H1 (cell line): ENCODE data around the gene PIF1. TPM values are rescaled to one million over a fixed set of nuclear protein-coding genes. Genes with fewer than 3 reads are reported as not detected.

ENCODE experiments used
- CTCF ChIA-PET: fragments of 300-600 bp; sonication (Branson Sonifier 250); formaldehyde crosslinking; loops from one replicate; lab custom pipeline; 2021; ENCODE audit not compliant: partially characterized antibody; lab: Charles Lee
- POLR2A ChIA-PET: fragments of 300-600 bp; sonication (Branson Sonifier 250); formaldehyde crosslinking; loops from one replicate; lab custom pipeline; 2021; ENCODE audit warnings: inconsistent platforms; ENCODE audit not compliant: partially characterized antibody; lab: Charles Lee
- DNase-seq, 2 experiments: peaks; one replicate each; pipeline versions ENCODE4 v3.0.0 to v3.0.0-alpha.2; 2010 to 2022; ENCODE audit warnings: low spot score in 2 of 2, low read depth in 1 of 2, mixed read lengths in 1 of 2
- FAIRE-seq: peaks from 2 replicates; lab custom pipeline; 2011; peaks lifted over from hg19 to GRCh38; lab: Jason Lieb, UNC
- H2AFZ ChIP-seq: 2 replicates; pipeline ENCODE4 v1.8.1; 2012; ENCODE audit warnings: low read length, inconsistent platforms
- H2AK5ac ChIP-seq: 2 replicates; pipeline ENCODE4 v1.6.1; 2013; ENCODE audit warnings: low read depth, low read length
- H2BK120ac ChIP-seq: replicated peaks from 2 replicates; pipeline ENCODE3; 2013; ENCODE audit warnings: low read depth, low read length, inconsistent platforms
- H2BK12ac ChIP-seq: 2 replicates; pipeline ENCODE4 v1.6.1; 2013; ENCODE audit warnings: low read depth, low read length
- H2BK15ac ChIP-seq: 2 replicates; pipeline ENCODE4 v1.6.1; 2013; ENCODE audit warnings: low read length
- H2BK20ac ChIP-seq: 2 replicates; pipeline ENCODE4 v1.6.1; 2013; ENCODE audit warnings: low read length
- H2BK5ac ChIP-seq: 2 replicates; pipeline ENCODE4 v1.6.1; 2013; ENCODE audit warnings: low read depth, low read length
- H3K14ac ChIP-seq: 2 replicates; pipeline ENCODE4 v1.6.1; 2013; ENCODE audit warnings: inconsistent platforms; ENCODE audit not compliant: insufficient read length
- H3K18ac ChIP-seq: 2 replicates; pipeline ENCODE4 v1.6.1; 2013; ENCODE audit warnings: low read length; ENCODE audit errors: extremely low read depth
- H3K23ac ChIP-seq: 2 replicates; pipeline ENCODE4 v1.6.1; 2013; ENCODE audit warnings: inconsistent platforms; ENCODE audit not compliant: insufficient read length
- H3K23me2 ChIP-seq: 2 replicates; pipeline ENCODE4 v1.6.1; 2013; ENCODE audit warnings: low read depth, low read length
- H3K27ac ChIP-seq: 2 replicates; pipeline ENCODE4 v1.6.1; 2011; ENCODE audit warnings: low read depth, low read length, inconsistent platforms
- H3K27me3 ChIP-seq, 4 experiments: replicated peaks in 1 of 4; 1 replicate in 1 of 4; 2 replicates in 3 of 4; pipeline versions ENCODE4 v1.6.1 to v1.8.1; 2011 to 2013; ENCODE audit warnings: low read length in 3 of 4, mild to moderate bottlenecking in 3 of 4, inconsistent platforms in 2 of 4, mixed read lengths in 2 of 4, moderate library complexity in 1 of 4; ENCODE audit not compliant: control insufficient read depth in 3 of 4, insufficient read depth in 3 of 4; ENCODE audit errors: extremely low read depth in 1 of 4
- H3K36me3 ChIP-seq, 4 experiments: 2 replicates each; pipeline versions ENCODE4 v1.6.1 to v1.8.1; 2011 to 2013; ENCODE audit warnings: mild to moderate bottlenecking in 4 of 4, low read length in 3 of 4, moderate library complexity in 2 of 4, control low read depth in 1 of 4, inconsistent platforms in 1 of 4; ENCODE audit not compliant: insufficient read depth in 4 of 4, control insufficient read depth in 2 of 4
- H3K4ac ChIP-seq: replicated peaks from 2 replicates; pipeline ENCODE3; 2013; ENCODE audit warnings: low read length, low read depth, mixed read lengths, inconsistent platforms; ENCODE audit not compliant: insufficient read length
- H3K4me1 ChIP-seq, 4 experiments: replicated peaks in 1 of 4; 1 replicate in 1 of 4; 2 replicates in 3 of 4; pipeline versions ENCODE4 v1.6.1 to v1.8.1; 2011 to 2013; ENCODE audit warnings: low read length in 3 of 4, inconsistent platforms in 2 of 4, mixed read lengths in 1 of 4; ENCODE audit not compliant: insufficient read depth in 4 of 4, control insufficient read depth in 3 of 4
- H3K4me2 ChIP-seq, 2 experiments: 2 replicates each; pipeline versions ENCODE4 v1.6.1 to v1.8.1; 2011 to 2013; ENCODE audit warnings: low read depth in 2 of 2, low read length in 2 of 2, control low read depth in 1 of 2, inconsistent platforms in 1 of 2, mild to moderate bottlenecking in 1 of 2; ENCODE audit not compliant: insufficient read depth in 1 of 2
- H3K4me3 ChIP-seq, 4 experiments: fragments of 200-600, 300-600 bp in 1 of 4; sonication (generic), shearing (Covaris generic), sonication (Bioruptor Twin) in 1 of 4; 2 replicates each; pipeline versions ENCODE4 v1.5.1 to v1.8.1; 2011 to 2016; ENCODE audit warnings: low read length in 4 of 4, low read depth in 3 of 4, control low read depth in 2 of 4, inconsistent platforms in 2 of 4, mild to moderate bottlenecking in 2 of 4, mixed read lengths in 1 of 4, moderate library complexity in 1 of 4; ENCODE audit not compliant: insufficient read depth in 2 of 4; ENCODE audit errors: extremely low read depth in 1 of 4
- H3K56ac ChIP-seq: replicated peaks from 2 replicates; pipeline ENCODE3; 2013; ENCODE audit warnings: low read depth, mild to moderate bottlenecking, mixed read lengths, low read length, inconsistent platforms; ENCODE audit not compliant: insufficient read length
- H3K79me1 ChIP-seq: 2 replicates; pipeline ENCODE4 v1.6.1; 2013; ENCODE audit warnings: low read depth, low read length, control low read depth
- H3K79me2 ChIP-seq, 2 experiments: 2 replicates each; pipeline versions ENCODE4 v1.6.1 to v1.8.1; 2012 to 2013; ENCODE audit warnings: low read length in 2 of 2, mild to moderate bottlenecking in 2 of 2, inconsistent platforms in 1 of 2; ENCODE audit not compliant: insufficient read depth in 2 of 2, control insufficient read depth in 1 of 2
- H3K9ac ChIP-seq, 4 experiments: replicated peaks in 1 of 4; 1 replicate in 1 of 4; 2 replicates in 3 of 4; pipeline versions ENCODE4 v1.6.1 to v1.8.1; 2011 to 2013; ENCODE audit warnings: low read depth in 3 of 4, low read length in 3 of 4, control low read depth in 2 of 4, mild to moderate bottlenecking in 2 of 4, moderate library complexity in 2 of 4, inconsistent platforms in 1 of 4; ENCODE audit errors: extremely low read depth in 1 of 4
- H3K9me3 ChIP-seq, 2 experiments: 2 replicates each; pipeline versions ENCODE4 v1.6.1 to v1.8.1; 2012 to 2013; ENCODE audit warnings: mild to moderate bottlenecking in 2 of 2, moderate library complexity in 2 of 2, control low read depth in 1 of 2, inconsistent platforms in 1 of 2, low read depth in 1 of 2, low read length in 1 of 2, mixed read lengths in 1 of 2; ENCODE audit not compliant: insufficient read depth in 2 of 2
- H4K20me1 ChIP-seq, 2 experiments: replicated peaks in 1 of 2; 2 replicates each; pipeline versions ENCODE3 to v1.8.1; 2011 to 2013; ENCODE audit warnings: inconsistent platforms in 2 of 2, low read length in 2 of 2, mild to moderate bottlenecking in 1 of 2; ENCODE audit not compliant: insufficient read depth in 2 of 2, control insufficient read depth in 1 of 2
- H4K5ac ChIP-seq: 2 replicates; pipeline ENCODE4 v1.6.1; 2013; ENCODE audit warnings: low read length, low read depth, mixed read lengths, inconsistent platforms; ENCODE audit not compliant: insufficient read length
- H4K8ac ChIP-seq: 2 replicates; pipeline ENCODE4 v1.8.0; 2013; ENCODE audit warnings: mild to moderate bottlenecking, moderate library complexity, low read length, inconsistent platforms; ENCODE audit not compliant: insufficient read depth; ENCODE audit errors: extremely low read depth
- H4K91ac ChIP-seq: replicated peaks from 2 replicates; pipeline ENCODE3; 2013; ENCODE audit warnings: low read length, mixed read lengths, inconsistent platforms; ENCODE audit not compliant: insufficient read length
- CEBPB ChIP-seq: IDR thresholded peaks from 2 replicates; pipeline ENCODE4 v1.6.1; 2012; ENCODE audit warnings: low read depth, low read length
- RXRA ChIP-seq: IDR thresholded peaks from 2 replicates; pipeline ENCODE4 v1.6.1; 2011; ENCODE audit warnings: low read depth, mild to moderate bottlenecking, low read length, moderate library complexity; ENCODE audit not compliant: insufficient read depth
- TAF1 ChIP-seq: IDR thresholded peaks from 2 replicates; pipeline ENCODE4 v1.6.1; 2011; ENCODE audit warnings: mild to moderate bottlenecking, low read depth, low read length
- WGBS, 2 experiments: shearing (Covaris generic) in 1 of 2; methylation state at CpG; one replicate each; pipeline versions ENCODE4 v1.1.6 to v1.1.7; 2013 to 2015; ENCODE audit warnings: low lambda C conversion rate in 2 of 2, mixed read lengths in 2 of 2, inconsistent platforms in 1 of 2, low coverage in 1 of 2, missing lambda C conversion rate in 1 of 2; ENCODE audit not compliant: insufficient replicate concordance in 2 of 2, insufficient coverage in 1 of 2, insufficient read length in 1 of 2; ENCODE audit errors: extremely low coverage in 1 of 2, missing lambda C conversion rate in 1 of 2; 5-methylcytosine and 5-hydroxymethylcytosine counted together
- polyA plus RNA-seq, 7 experiments: library from polyadenylated mRNA; depleted of rRNA in 3 of 7; stranded (reverse) in 5 of 7; unstranded in 2 of 7; fragments of >200 nt in 5 of 7; fragments of 200-250 nt in 2 of 7; gene quantifications; 1 replicate in 5 of 7; 2 replicates in 1 of 7; 4 replicates in 1 of 7; pipeline versions ENCODE4 v1.2.1 to v1.2.3, GENCODE V29; 2011 to 2013; ENCODE audit warnings: missing spikeins in 2 of 7, mixed read lengths in 2 of 7
- total RNA-seq: library from RNA; stranded (reverse); fragmentation: NEBNext Ultra II Directional; extraction: Animal tissue kit (Norgen Biotek cat#: 25700); gene quantifications from 2 replicates; pipeline ENCODE4 v1.2.1, GENCODE V29; 2021

PIF1 gene
- total and polyA plus RNA-seq, 2 of the 8 experiments (the other 6 are each of a cell fraction or from before 2014, with no cell fraction given), result 73.3 to 138 TPM

DNA sequence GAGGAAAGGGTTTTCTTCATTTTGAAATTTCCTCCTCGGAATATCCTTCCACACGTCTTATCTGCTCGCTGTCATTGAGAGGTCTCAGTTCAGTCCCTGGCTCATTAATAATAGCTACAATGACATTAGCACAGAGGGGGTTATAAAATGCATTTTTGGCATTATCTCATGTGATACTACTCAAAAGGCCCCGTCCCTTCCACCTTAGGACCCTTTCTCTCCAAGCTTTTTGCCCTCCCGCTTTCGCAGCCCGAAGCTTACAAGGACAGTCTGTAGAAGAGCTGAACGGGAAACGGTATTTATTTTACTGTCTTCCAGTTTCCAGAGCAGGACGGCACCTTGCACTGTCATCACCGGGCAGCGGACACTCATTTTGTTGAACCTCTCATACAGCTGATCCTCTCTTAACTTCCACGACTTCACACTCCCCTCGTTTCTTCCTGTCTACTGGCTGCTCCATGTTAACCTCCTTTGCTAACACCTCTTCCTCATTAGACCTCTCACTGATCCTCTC, 10.6 kb upstream of the PIF1 start:
- CTCF ChIA-PET, result interaction anchor here (0.5 to 5.7 kb wide), 26 partner anchors 9 to 146 kb away, joined by 3 to 53 read pairs (median 5); partner anchors contain the start of gene PIF1
- no peak overlapping the region for H3K14ac ChIP-seq
- no peaks in the 10 kb centered on the region for H3K79me2 ChIP-seq
- peak overlapping the region; percentile 3 to 7; a peak in 2 of 4 replicates for H3K4me2 ChIP-seq
- no peak overlapping the region for H3K4ac ChIP-seq
- 0 out of 2 replicates have a peak overlapping the region, but pooled peaks have one; percentile 85 for H2BK12ac ChIP-seq
- H2BK20ac ChIP-seq, result peak overlapping the region; percentile 98
- no peaks in the 10 kb centered on the region for H4K20me1 ChIP-seq
- no peaks in the 10 kb centered on the region for H3K36me3 ChIP-seq
- DNase-seq (no peak), FAIRE-seq (no peak)
- H3K9ac ChIP-seq, result no peak overlapping the region
- no peak overlapping the region for H2BK120ac ChIP-seq
- POLR2A ChIA-PET, result interaction anchor here (1.3 to 17.0 kb wide), 5 partner anchors 10 to 136 kb away, joined by 3 to 381 read pairs (median 9); partner anchors contain the start of gene PIF1
- H2AK5ac ChIP-seq, result peak overlapping the region; percentile 69
- no peak overlapping the region for H2AFZ ChIP-seq
- H3K56ac ChIP-seq, result no peak overlapping the region
- no peak overlapping the region for H4K8ac ChIP-seq
- H3K23me2 ChIP-seq, result peaks cover 6% of the 10 kb centered on the region
- H3K23ac ChIP-seq, result no peak overlapping the region
- no peak overlapping the region for H4K5ac ChIP-seq
- WGBS, 2 experiments, result 72% methylated on average over 14 of the region's 14 CpGs; no CpG with 5 or more reads in 1 of the 2 experiments
- no peak for TF ChIP-seq TAF1
- TF ChIP-seq CEBPB, result no peak
- TF ChIP-seq RXRA, result no peak
- TF ChIP-seq, all 59 proteins: peak for 0
- Histone ChIP-seq H3K79me1 (0 out of 2 replicates have a peak, but pooled peaks cover 2% of the 10 kb centered on the region), H3K27me3 (no peaks in the 10 kb centered on the region), H2BK15ac (peak overlapping the region; percentile 3; the same call in 1 of the 2 replicates), H3K18ac (no peak overlapping the region; the same call in 1 of the 2 replicates), H3K9me3 (no peaks in the 10 kb centered on the region), H3K4me1 (peaks cover 0 to 7% (median 4%) of the 10 kb centered on the region in 4 experiments; a peak in 5 of 7 replicates), H3K27ac (no peak overlapping the region), H4K91ac (no peak overlapping the region), H2BK5ac (0 out of 2 replicates have a peak overlapping the region, but pooled peaks have one; percentile 13), H3K4me3 (0 out of 8 replicates have a peak overlapping the region, but pooled peaks of 1 of the 4 experiments have one; percentile 7)
